OCI-M2 (cell line): ENCODE measurements around the gene LIN7A.

Experiments
- DNase-seq: peaks from one replicate; lab custom pipeline; 2025; ENCODE audit not compliant: unreplicated experiment; lab: John Stamatoyannopoulos, UW

The LIN7A gene

GRCh38 chr12:80766210-80766609 lies 171.5 kb downstream of the LIN7A start:
- DNase-seq: no peak

DNA sequence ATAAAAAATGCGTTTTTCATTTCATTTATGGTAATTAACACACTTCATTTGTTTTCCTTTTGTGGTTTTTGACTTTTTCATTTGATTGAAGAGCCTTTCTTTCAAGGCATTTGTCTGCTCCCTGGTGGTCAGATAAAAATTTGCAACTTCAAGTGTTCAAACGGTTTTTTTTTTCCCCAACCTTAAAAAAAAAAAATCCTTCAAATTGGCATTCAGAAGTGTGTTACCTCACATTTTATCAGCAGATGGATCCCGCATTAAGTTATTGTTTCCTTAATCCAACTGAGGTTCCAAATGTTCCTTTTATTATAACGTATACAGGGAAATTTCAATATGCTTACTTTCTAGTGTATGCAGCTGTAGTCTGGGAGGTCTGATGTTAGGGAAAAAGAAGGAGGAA lies 173.9 kb downstream of the LIN7A start:
- no peak for DNase-seq

DNA sequence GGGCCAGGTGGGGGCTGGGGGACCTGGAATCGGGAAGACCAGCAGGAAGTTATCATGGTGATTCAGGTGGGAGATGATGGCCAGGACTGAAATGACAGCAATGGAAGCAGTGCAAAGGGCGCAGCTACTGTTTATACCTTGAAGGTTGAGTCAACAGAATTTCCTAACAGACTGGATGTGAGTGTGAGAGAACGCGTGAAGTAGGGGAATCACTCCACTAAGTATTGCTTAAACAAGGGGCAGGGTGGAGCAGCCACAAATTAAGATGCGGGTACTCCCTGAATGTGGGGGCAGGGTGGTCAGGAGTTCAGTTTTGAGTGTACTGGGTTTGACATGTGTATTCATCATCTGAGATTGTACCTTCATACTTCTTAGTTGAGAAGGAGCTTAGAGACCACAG lies 175.9 kb downstream of the LIN7A start:
- no peak for DNase-seq

GRCh38 chr12:80756875-80757274 lies 180.9 kb downstream of the LIN7A start:
- DNase-seq: no peak

DNA sequence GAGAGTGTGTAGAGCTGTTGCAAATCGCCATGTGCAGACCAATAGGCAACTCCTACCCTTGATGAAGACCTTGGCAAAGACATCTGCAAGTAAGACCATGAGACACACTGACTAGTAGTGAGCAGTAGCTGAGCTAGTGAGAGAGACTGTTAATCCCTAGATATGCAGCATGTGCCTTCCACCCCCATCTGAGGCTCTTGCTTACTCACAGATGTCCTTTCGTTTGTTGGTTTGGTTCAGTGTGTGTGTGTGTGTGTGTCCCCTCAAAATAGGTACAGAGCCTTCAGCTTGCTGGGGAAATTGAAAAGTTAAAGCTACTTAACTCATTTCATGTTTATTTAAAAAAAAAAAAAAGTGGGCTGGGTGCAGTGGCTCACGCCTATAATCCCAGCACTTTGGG lies 183.5 kb downstream of the LIN7A start:
- no peak for DNase-seq

DNA sequence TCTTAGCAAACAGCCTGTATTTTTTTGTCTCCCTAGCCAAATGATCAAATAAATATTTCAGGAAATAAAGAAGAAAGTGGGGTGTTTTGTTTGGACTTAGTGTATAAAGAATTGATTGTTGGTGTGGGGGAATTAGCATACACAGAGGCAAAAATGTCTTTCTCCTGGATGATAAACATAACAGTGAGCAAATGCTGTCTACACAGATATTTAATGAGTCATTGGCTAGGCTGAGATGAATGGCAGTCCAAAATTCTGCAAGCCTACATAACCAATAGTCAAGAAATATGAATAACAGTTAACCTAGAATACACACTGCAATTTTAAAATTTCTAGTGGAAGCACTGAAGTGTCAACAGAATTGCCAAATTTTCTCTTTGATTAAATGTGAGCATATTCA lies 185.3 kb downstream of the LIN7A start:
- DNase-seq: no peak

- no peak for DNase-seq
These were observed 188.3 kb downstream of the LIN7A start for GRCh38 chr12:80749456-80749855.

DNA sequence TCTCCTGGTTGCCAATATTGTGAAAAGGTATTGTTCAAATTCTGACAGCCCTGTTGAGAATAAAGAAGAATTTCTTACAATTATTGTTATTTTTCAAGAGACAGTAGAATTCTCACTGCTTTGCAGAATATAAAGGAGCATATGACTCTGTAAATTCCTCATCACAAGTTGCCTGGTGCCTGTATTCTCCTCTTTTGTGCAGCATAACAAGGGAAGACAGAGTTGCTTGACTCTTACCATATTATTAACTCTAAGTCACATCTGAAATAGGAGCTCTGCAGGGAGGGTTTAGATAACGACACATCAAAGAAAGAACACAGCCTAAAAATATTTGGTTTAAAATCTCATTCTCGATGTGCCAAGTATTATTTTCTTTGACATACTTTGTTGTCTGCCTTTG lies 189.9 kb downstream of the LIN7A start:
- DNase-seq: no peak

GRCh38 chr12:80745851-80746505 lies 191.8 kb downstream of the LIN7A start:
- DNase-seq: no peak
